M059J (cell line): ENCODE data around the gene AGRP. TPM values are rescaled to one million over a fixed set of nuclear protein-coding genes. Genes with fewer than 3 reads are reported as not detected.
A peak's percentile ranks its signal among the peaks of the same experiment; 100 is the strongest.
"Not testable (repeated sequence)": the region's sequence is repeated elsewhere in the genome, so short reads cannot be mapped to it uniquely, and the experiment has no call there.

Source experiments
- DNase-seq: peaks from one replicate; pipeline ENCODE4 v3.0.0-alpha.2; 2012; ENCODE audit warnings: low read depth
- total RNA-seq: library from RNA; depleted of rRNA; stranded (reverse); fragments of >200 nt; shearing (Covaris generic); gene quantifications from 2 replicates; pipeline ENCODE4 v1.2.3, GENCODE V29; 2014

The AGRP gene
- total RNA-seq, 1 experiment from 2014 or later = not detected

GRCh38 chr16:67504031-67505021 is 21.0 kb upstream of the AGRP start:
- no peak for DNase-seq

DNA sequence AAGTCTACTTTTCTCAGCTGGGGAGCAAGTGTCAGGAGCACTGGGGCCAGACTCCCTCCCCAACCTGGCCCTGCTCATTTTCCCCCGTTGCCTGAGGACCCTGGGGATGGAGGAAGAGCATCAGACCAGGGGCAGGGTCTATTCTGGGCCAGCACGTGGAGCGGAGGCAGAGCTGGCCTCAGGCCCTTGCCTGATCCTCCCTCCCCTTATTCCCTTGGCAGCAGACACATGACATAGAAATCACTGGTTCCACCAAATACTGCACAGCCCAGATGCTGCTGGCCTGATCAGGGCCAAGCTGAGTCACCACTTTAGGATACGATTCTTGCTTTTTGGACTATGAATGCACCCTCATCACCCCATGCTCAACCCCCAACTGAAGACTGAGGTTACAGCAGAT is 15.8 kb upstream of the AGRP start:
- no peak for DNase-seq

GRCh38 chr16:67490335-67491096 is 7.2 kb upstream of the AGRP start:
- DNase-seq = no peak

GRCh38 chr16:67489401-67490083 is 6.2 kb upstream of the AGRP start:
- no peak for DNase-seq

DNA sequence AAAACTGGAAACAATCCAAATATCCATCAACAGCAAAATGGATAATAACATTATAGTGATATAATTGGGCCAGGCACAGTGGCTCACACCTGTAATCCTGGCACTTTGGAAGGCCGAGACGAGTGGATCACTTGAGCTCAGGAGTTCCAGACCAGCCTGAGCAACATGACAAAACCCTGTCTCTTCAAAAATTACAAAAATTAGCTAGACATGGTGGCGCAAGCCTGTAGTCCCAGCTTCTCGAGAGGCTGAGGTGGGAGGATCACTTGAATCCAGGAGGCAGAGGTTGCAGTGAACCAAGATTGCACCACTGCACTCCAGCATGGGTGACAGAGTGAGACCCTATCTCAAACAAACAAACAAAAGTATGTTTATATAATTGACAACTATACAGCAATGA is 4.2 kb upstream of the AGRP start:
- not testable (repeated sequence) for DNase-seq

DNA sequence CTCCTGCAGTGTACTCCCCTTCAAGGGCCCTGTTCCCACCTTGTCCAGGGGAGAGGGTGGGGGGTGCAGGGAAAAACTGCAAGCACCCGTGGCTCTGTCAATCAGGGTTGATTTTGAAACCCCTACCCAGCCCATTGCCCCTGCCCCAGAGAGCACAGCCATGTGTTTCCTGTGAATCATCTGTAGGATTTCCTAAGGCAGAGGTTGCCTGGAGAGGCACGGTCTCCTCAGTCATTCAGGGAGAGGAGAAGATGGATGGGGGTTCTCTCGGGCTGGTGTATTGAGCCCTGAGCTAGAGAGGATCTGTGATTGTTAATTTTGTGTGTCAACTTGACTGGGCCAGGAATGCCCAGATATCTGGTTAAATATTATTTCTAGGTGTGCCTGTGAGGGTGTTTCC is 3.5 kb upstream of the AGRP start:
- no peak for DNase-seq

DNA sequence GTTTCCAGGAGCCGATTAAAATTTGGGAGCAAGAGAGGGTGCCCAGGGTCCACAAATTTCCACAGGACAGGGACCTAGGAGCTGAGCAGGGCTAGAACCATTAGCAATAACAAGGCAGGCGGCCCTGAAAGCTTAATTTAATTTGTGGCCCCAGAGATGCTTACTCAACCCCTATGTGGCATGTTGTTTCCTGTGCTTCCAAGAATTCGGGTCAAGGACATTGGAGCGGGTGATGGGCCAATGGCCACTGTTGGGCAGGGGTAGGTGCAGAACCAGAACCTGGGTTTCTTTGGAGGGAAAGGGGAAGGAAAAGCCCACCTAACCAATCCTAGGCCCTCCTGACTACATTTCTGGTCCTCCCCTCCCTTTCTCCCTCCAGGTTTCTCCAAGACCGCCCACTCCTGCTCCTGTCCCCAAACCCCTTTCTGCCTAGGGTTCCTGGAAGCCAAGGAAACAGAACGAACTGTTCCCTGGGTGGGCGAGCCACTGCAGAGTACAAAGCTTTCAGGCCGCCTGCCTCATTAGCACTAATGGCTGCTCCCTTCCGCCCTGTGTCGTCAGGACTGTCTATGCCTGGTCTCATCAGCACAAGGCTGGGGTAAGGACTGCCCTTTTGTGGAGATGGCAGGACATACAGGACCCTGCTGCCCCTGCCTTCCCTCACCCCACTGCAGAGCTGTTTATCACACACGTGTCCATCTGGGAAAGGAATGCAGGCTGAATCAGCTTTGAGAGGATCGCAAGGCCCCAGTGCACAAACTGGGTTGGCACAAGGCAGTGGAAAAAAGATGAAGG is 581 bp upstream of the AGRP start:
- DNase-seq = no peak

DNA sequence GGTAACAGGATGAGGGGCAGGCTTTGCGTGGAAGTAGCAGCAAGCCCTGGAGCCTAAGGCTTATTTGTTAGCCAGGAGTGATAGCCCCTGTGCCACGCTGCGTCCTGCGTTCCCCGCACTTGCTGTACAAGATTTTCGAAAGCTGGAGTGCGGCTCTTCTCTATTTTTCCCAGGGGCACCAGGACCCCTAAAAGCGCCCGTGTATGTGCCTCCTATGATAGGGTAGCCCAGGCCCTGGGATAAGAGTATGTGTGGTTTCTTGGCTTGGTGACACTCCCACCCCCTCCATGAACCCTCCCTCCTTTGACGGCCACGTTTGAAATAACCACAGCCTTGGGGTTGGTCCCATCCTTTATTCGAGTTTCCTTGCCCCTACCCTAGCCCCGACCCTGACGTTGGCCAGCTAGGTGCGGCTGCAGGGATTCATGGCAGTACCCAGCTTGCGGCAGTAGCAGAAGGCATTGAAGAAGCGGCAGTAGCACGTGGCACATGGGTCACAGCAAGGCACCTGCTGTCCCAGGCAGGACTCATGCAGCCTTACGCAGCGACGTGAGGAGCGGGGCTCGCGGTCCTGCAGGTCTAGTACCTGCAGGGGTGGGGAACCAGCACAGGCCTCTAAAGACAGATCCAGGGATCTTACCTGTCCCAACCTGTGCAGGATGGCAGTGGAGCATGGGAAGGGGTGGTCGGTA is 968 bp downstream of the AGRP start:
- no peak for DNase-seq

DNA sequence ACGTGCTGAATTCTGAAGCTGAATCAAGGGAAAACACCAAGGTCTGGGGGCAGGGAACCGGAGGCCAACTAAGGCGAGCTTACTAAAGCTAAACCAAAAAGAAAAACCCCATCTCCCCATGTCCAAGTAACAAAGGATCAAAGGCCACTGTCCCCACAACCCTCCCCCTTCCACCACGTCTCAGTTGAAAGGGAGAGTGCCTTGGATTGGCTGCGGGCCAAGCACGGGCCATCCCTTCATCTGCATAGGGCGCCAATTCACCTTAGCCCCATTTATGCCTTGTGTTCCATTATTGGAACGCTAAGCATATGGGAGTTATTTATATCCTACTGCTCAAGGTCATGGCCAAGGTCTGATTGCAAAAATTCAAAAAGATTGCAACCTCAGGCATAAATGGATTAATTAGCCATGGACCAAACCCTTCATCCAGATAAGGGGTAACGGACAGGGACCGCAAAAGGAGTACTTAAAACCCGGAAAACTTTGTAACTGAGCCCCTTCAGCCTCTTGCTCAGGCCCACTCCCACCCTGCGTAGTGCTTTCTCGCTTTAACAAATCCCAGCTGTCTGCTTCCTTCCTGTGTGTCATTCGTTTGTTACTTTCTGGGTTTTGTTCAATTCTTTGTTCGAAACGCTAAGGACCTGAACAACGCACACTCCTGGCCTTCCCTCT is 1.6 kb downstream of the AGRP start:
- peak; percentile 12 for DNase-seq

DNA sequence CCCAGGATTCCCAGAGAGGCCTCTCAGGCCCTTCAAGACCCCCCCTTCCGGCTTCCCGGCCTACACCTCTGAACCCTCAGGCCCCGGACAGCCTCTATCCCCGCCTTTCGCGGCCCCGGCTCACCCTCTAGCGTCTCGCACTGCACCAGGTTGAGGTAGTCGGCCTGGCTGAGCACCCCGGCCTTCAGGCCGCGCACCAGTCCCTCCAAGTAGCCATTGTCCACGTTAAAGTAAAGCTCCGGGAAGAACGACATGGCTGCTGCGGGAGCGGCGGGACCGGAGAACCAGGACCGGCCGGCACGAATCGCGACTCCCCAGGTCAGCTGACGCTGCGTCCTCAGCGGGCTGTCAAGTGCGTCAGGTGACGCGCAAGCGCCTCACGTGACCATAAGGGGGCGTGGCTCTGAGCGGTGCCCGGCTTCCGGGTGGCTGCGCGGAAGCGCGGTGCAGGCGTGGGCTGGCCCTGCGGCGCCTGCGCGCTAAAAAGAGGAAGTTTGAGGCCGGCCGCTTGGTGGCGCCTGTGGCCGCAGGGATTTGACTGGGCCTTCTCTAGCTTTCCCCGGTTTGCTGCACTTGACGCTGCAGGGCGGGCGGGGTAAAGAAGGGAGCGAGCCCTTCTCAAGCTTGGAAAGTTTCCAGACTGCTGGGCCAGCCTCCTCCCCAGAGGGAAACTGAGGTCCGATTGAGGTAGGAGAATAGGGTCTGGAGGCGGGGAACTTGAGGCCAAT is 2.4 kb downstream of the AGRP start, which contains the start of gene ATP6V0D1:
TSS of gene ATP6V0D1 (minus strand) at position 325 of the 728 bp plus-strand sequence. CDS start at position 254, 71 bp downstream.
- peak; percentile 96 for DNase-seq

- DNase-seq = no peak
Observed at GRCh38 chr16:67477960-67478554, 5.3 kb downstream of the AGRP start.

- no peak for DNase-seq
Observed at GRCh38 chr16:67474551-67475455, 8.5 kb downstream of the AGRP start.

GRCh38 chr16:67471758-67472384 is 11.5 kb downstream of the AGRP start:
- DNase-seq = no peak

- DNase-seq = peak; percentile 24
Observed at GRCh38 chr16:67470359-67470758, 13.0 kb downstream of the AGRP start.

- DNase-seq = no peak
Observed at GRCh38 chr16:67468731-67469130, 14.6 kb downstream of the AGRP start.

GRCh38 chr16:67466581-67466980 is 16.8 kb downstream of the AGRP start:
- no peak for DNase-seq

DNA sequence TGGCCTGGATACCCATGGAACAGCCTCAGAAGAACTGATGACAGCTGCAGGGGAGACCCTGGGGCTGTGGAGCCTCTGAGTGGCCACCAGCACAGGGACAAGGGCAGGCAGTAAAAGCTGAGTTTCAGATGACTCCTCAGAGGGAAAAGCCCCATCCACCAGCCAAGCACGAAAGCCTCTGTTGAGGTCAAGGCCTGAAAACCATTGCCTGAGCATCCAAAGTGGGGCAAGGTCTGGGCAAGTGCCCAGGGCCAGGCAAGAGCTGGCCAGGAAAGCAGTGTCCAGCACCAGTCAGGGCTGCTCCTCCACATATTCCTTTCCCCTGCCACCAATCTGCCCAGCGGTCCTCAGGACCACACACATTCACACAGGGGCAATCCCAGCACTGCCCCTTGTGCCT is 18.8 kb downstream of the AGRP start:
- DNase-seq = no peak
